HepG2 (cell line): Measurements from ENCODE around the gene PRKAR2A. TPM values are rescaled to one million over a fixed set of nuclear protein-coding genes. Genes with fewer than 3 reads are reported as not detected.

Source experiments
- ARNT ChIP-seq: fragments of 450-650 bp; IDR thresholded peaks from 2 replicates; pipeline ENCODE4 v1.6.1; 2017
- ATAD3A ChIP-seq: sonication (generic); formaldehyde crosslinking; IDR thresholded peaks from 2 replicates; pipeline ENCODE4 v1.4.0; 2020; ENCODE audit warnings: missing genetic modification reagents
- CAMTA2 ChIP-seq: sonication (generic); formaldehyde crosslinking; IDR thresholded peaks from 2 replicates; pipeline ENCODE4 v1.4.0; 2020; ENCODE audit warnings: mild to moderate bottlenecking, missing genetic modification reagents, borderline replicate concordance
- EP300 ChIP-seq, 3 experiments: sonication (generic) in 1 of 3; formaldehyde crosslinking in 1 of 3; IDR thresholded peaks; 2 replicates each; pipeline versions ENCODE4 v1.5.1 to v1.6.1; 2011 to 2020; ENCODE audit warnings: low read depth in 2 of 3, low read length in 2 of 3, borderline replicate concordance in 1 of 3, improper control_type of control experiment in 1 of 3, mild to moderate bottlenecking in 1 of 3, missing genetic modification reagents in 1 of 3, moderate library complexity in 1 of 3
- FOXM1 ChIP-seq: sonication (generic); formaldehyde crosslinking; IDR thresholded peaks from 2 replicates; pipeline ENCODE4 v1.5.0; 2020; ENCODE audit warnings: missing genetic modification reagents
- HDAC2 ChIP-seq: sonication (generic); formaldehyde crosslinking; IDR thresholded peaks from 2 replicates; pipeline ENCODE4 v1.4.0; 2020; ENCODE audit warnings: missing genetic modification reagents
- HNF4A ChIP-seq: sonication (generic); formaldehyde crosslinking; IDR thresholded peaks from 2 replicates; pipeline ENCODE4 v1.4.0; 2020; ENCODE audit warnings: missing genetic modification reagents
- HNF4G ChIP-seq, 2 experiments: sonication (generic) in 1 of 2; formaldehyde crosslinking in 1 of 2; IDR thresholded peaks; 2 replicates each; pipeline versions ENCODE4 v1.4.0 to v1.6.1; 2011 to 2020; ENCODE audit warnings: borderline replicate concordance in 2 of 2, low read depth in 2 of 2, mild to moderate bottlenecking in 2 of 2, low read length in 1 of 2, missing genetic modification reagents in 1 of 2, moderate library complexity in 1 of 2
- HOXA5 ChIP-seq: sonication (generic); formaldehyde crosslinking; IDR thresholded peaks from 2 replicates; pipeline ENCODE4 v1.4.0; 2020; ENCODE audit warnings: missing genetic modification reagents
- MXD4 ChIP-seq: IDR thresholded peaks from 2 replicates; pipeline ENCODE4 v1.6.1; 2016; ENCODE audit warnings: mild to moderate bottlenecking, missing biosample characterization, missing genetic modification reagents
- NAIF1 ChIP-seq: sonication (generic); formaldehyde crosslinking; IDR thresholded peaks from 2 replicates; pipeline ENCODE4 v1.5.0; 2020; ENCODE audit warnings: mild to moderate bottlenecking, missing genetic modification reagents, borderline replicate concordance
- NFKB2 ChIP-seq: sonication (generic); formaldehyde crosslinking; IDR thresholded peaks from 2 replicates; pipeline ENCODE4 v1.4.0; 2020; ENCODE audit warnings: missing genetic modification reagents, borderline replicate concordance
- NR2F2 ChIP-seq: IDR thresholded peaks from 2 replicates; pipeline ENCODE4 v1.6.1; 2012; ENCODE audit warnings: low read depth, inconsistent platforms, borderline replicate concordance
- PRPF4 ChIP-seq: fragments of 200-400 bp; formaldehyde crosslinking; IDR thresholded peaks from 2 replicates; pipeline ENCODE4 v1.6.1; 2016; ENCODE audit warnings: low read length, low read depth; ENCODE audit not compliant: poor library complexity, severe bottlenecking
- PTBP1 ChIP-seq: fragments of 200-400 bp; formaldehyde crosslinking; IDR thresholded peaks from 2 replicates; pipeline ENCODE4 v1.6.1; 2018; ENCODE audit warnings: low read length, low read depth; ENCODE audit not compliant: poor library complexity, severe bottlenecking
- SKI ChIP-seq: fragments of 450-650 bp; IDR thresholded peaks from one replicate; pipeline ENCODE4 v1.6.1; 2018; ENCODE audit warnings: mild to moderate bottlenecking; ENCODE audit not compliant: partially characterized antibody
- SMAD3 ChIP-seq: sonication (generic); formaldehyde crosslinking; IDR thresholded peaks from 2 replicates; pipeline ENCODE4 v1.4.0; 2020; ENCODE audit warnings: missing genetic modification reagents
- SMAD9 ChIP-seq: sonication (generic); formaldehyde crosslinking; IDR thresholded peaks from 2 replicates; pipeline ENCODE4 v1.5.1; 2020; ENCODE audit warnings: mild to moderate bottlenecking, missing genetic modification reagents
- SNAI1 ChIP-seq: sonication (generic); formaldehyde crosslinking; IDR thresholded peaks from 2 replicates; pipeline ENCODE4 v1.5.0; 2020; ENCODE audit warnings: mild to moderate bottlenecking, missing genetic modification reagents, borderline replicate concordance
- SP1 ChIP-seq, 2 experiments: fragments of 450-650 bp in 1 of 2; sonication (generic) in 1 of 2; formaldehyde crosslinking in 1 of 2; IDR thresholded peaks; 2 replicates each; pipeline versions ENCODE4 v1.4.0 to v1.6.1; 2016 to 2020; ENCODE audit warnings: missing genetic modification reagents in 1 of 2
- SP5 ChIP-seq: IDR thresholded peaks from 2 replicates; pipeline ENCODE4 v1.6.1; 2016; ENCODE audit warnings: low read depth, borderline replicate concordance
- TARDBP ChIP-seq: sonication (generic); formaldehyde crosslinking; IDR thresholded peaks from 2 replicates; pipeline ENCODE4 v1.8.0; 2022; ENCODE audit warnings: mild to moderate bottlenecking, missing genetic modification reagents
- TEAD3 ChIP-seq: optimal IDR thresholded peaks from 2 replicates; pipeline ENCODE3; 2016; ENCODE audit warnings: borderline replicate concordance
- THAP11 ChIP-seq: IDR thresholded peaks from 2 replicates; pipeline ENCODE4 v1.6.1; 2016; ENCODE audit warnings: missing biosample characterization, missing genetic modification reagents
- ZBTB3 ChIP-seq: sonication (generic); formaldehyde crosslinking; IDR thresholded peaks from 2 replicates; pipeline ENCODE4 v1.4.0; 2020; ENCODE audit warnings: low read depth, mild to moderate bottlenecking, moderate library complexity, missing genetic modification reagents, borderline replicate concordance
- ZBTB38 ChIP-seq: sonication (generic); formaldehyde crosslinking; IDR thresholded peaks from 2 replicates; pipeline ENCODE4 v1.5.1; 2020; ENCODE audit warnings: mild to moderate bottlenecking, missing genetic modification reagents
- ZFP62 ChIP-seq: sonication (generic); formaldehyde crosslinking; IDR thresholded peaks from 2 replicates; pipeline ENCODE4 v1.4.0; 2020; ENCODE audit warnings: missing genetic modification reagents
- ZNF101 ChIP-seq: sonication (generic); formaldehyde crosslinking; IDR thresholded peaks from 2 replicates; pipeline ENCODE4 v1.4.0; 2020; ENCODE audit warnings: mild to moderate bottlenecking, low read depth, missing genetic modification reagents, borderline replicate concordance
- ZNF143 ChIP-seq: sonication (generic); formaldehyde crosslinking; IDR thresholded peaks from 2 replicates; pipeline ENCODE4 v1.4.0; 2020; ENCODE audit warnings: missing genetic modification reagents
- ZNF598 ChIP-seq: sonication (generic); formaldehyde crosslinking; IDR thresholded peaks from 2 replicates; pipeline ENCODE4 v1.5.1; 2020; ENCODE audit warnings: mild to moderate bottlenecking, missing genetic modification reagents, borderline replicate concordance
- ZNF766 ChIP-seq: sonication (generic); formaldehyde crosslinking; IDR thresholded peaks from 2 replicates; pipeline ENCODE4 v1.5.0; 2020; ENCODE audit warnings: missing genetic modification reagents, borderline replicate concordance
- ZNF782 ChIP-seq: sonication (generic); formaldehyde crosslinking; IDR thresholded peaks from 2 replicates; pipeline ENCODE4 v1.4.0; 2020; ENCODE audit warnings: missing genetic modification reagents, mild to moderate bottlenecking, borderline replicate concordance
- polyA plus RNA-seq, 8 experiments: library from polyadenylated mRNA; depleted of rRNA in 3 of 8; stranded (reverse) in 7 of 8; unstranded in 1 of 8; fragments of >200 nt; fragmentation: Illumina TruSeq in 4 of 8; extraction: Trizol in 4 of 8; gene quantifications; 2 replicates each; pipeline versions ENCODE4 v1.2.1 to v1.2.3, GENCODE V29; 2011 to 2016; ENCODE audit warnings: low read depth in 4 of 8, missing spikeins in 1 of 8, mixed read lengths in 1 of 8; ENCODE audit not compliant: insufficient read depth in 1 of 8
- total RNA-seq, 5 experiments: library from RNA; depleted of rRNA; stranded (reverse); fragments of >200 nt; fragmentation: Illumina TruSeq; extraction: Trizol; gene quantifications; 2 replicates each; pipeline ENCODE4 v1.2.3, GENCODE V29; 2016; ENCODE audit warnings: low read depth in 1 of 5
- TF ChIP-seq, protein P1 (sequence below): sonication (generic); formaldehyde crosslinking; IDR thresholded peaks from 2 replicates; pipeline ENCODE4 v1.4.0; 2020; ENCODE audit warnings: mild to moderate bottlenecking, missing genetic modification reagents

Gene PRKAR2A
- total and polyA plus RNA-seq, 2 of the 13 experiments (the other 11 are each of a cell fraction or from before 2014, with no cell fraction given) = 11.8 to 29.2 TPM

DNA sequence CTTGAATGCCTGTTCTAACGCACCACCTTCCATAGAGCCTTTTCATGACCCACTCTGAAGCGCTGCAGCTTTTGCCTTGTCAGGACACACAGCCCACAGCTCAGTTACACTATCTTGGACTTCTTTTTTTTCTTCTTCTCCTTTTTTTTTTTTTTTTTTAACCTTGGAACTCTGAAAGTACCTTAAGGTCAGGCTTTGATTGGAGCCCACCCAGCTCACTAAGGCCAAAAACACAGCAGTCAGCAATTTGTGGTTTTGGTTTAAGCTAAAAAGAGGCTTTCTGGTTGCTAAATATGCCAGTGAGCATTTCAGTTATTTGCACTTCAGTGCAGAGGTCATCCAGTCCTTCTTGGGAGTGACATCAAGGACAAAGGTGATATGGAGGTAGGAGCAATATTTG lies 49.3 kb upstream of the PRKAR2A start (continued):
- no peak for TF ChIP-seq ZBTB38 (CRISPR knock-in tag)
- no peak for TF ChIP-seq NFKB2 (CRISPR knock-in tag)
- TF ChIP-seq ZBTB3 (CRISPR knock-in tag) = no peak
- TF ChIP-seq ZNF782 (CRISPR knock-in tag) = no peak
- TF ChIP-seq SP1 (IDR thresholded peaks at IDR 0.05) = no peak
- no peak for TF ChIP-seq SP1 (CRISPR knock-in tag; IDR thresholded peaks at IDR 0.05)
- no peak for TF ChIP-seq HOXA5 (CRISPR knock-in tag)
- peak; percentile 40; the same call in 1 of the 2 replicates for TF ChIP-seq TARDBP (CRISPR knock-in tag)
- no peak for TF ChIP-seq MXD4
- no peak for TF ChIP-seq ZNF598 (CRISPR knock-in tag)
- TF ChIP-seq PRPF4 = no peak
- TF ChIP-seq HNF4G (IDR thresholded peaks at IDR 0.05; ENCODE audit: borderline replicate concordance, low read depth, low read length) = peak; percentile 53; the same call in 1 of the 2 replicates
- TF ChIP-seq HNF4G (CRISPR knock-in tag; IDR thresholded peaks at IDR 0.05; ENCODE audit: borderline replicate concordance, low read depth) = no peak
- TF ChIP-seq ZFP62 (CRISPR knock-in tag) = no peak
- TF ChIP-seq PTBP1 = no peak
- TF ChIP-seq ATAD3A (CRISPR knock-in tag) = no peak
- no peak for TF ChIP-seq ARNT
- TF ChIP-seq CAMTA2 (CRISPR knock-in tag) = no peak
- peak; percentile 28 for TF ChIP-seq TEAD3 (CRISPR knock-in tag)
- TF ChIP-seq, protein P1, sequence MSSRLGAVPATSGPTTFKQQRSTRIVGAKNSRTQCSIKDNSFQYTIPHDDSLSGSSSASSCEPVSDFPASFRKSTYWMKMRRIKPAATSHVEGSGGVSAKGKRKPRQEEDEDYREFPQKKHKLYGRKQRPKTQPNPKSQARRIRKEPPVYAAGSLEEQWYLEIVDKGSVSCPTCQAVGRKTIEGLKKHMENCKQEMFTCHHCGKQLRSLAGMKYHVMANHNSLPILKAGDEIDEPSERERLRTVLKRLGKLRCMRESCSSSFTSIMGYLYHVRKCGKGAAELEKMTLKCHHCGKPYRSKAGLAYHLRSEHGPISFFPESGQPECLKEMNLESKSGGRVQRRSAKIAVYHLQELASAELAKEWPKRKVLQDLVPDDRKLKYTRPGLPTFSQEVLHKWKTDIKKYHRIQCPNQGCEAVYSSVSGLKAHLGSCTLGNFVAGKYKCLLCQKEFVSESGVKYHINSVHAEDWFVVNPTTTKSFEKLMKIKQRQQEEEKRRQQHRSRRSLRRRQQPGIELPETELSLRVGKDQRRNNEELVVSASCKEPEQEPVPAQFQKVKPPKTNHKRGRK (CRISPR knock-in tag) = no peak
- TF ChIP-seq ZNF101 (CRISPR knock-in tag) = no peak
- TF ChIP-seq THAP11 (CRISPR knock-in tag) = 0 out of 2 replicates have a peak, but pooled peaks have one; percentile 24
- peak in 1 of 2 experiments; percentile 42; a peak in 1 of 4 replicates for TF ChIP-seq EP300 (IDR thresholded peaks at IDR 0.05; ENCODE audit: low read depth in 2 of 2, low read length in 2 of 2)
- no peak for TF ChIP-seq EP300 (CRISPR knock-in tag; IDR thresholded peaks at IDR 0.05; ENCODE audit: borderline replicate concordance)
- no peak for TF ChIP-seq FOXM1
- TF ChIP-seq NR2F2 = no peak
- no peak for TF ChIP-seq SNAI1 (CRISPR knock-in tag)
- peak; percentile 5; the same call in 1 of the 2 replicates for TF ChIP-seq HDAC2
- TF ChIP-seq SP5 (CRISPR knock-in tag) = no peak
- peak; percentile 32; the same call in 1 of the 2 replicates for TF ChIP-seq HNF4A (CRISPR knock-in tag)
- no peak for TF ChIP-seq SKI
- no peak for TF ChIP-seq ZNF143 (CRISPR knock-in tag)
- no peak for TF ChIP-seq SMAD9
- TF ChIP-seq ZNF766 = no peak
- no peak for TF ChIP-seq NAIF1 (CRISPR knock-in tag)
- no peak for TF ChIP-seq SMAD3 (CRISPR knock-in tag)
